K562 (cell line): Measurements from ENCODE around the gene ANKS1A.

Experiments
- ATF6 ChIP-seq: sonication (generic); formaldehyde crosslinking; IDR thresholded peaks from 2 replicates; pipeline ENCODE4 v1.4.0; 2020; ENCODE audit warnings: mild to moderate bottlenecking, missing genetic modification reagents
- KLF16 ChIP-seq: IDR thresholded peaks from 2 replicates; pipeline ENCODE4 v1.6.1; 2016; ENCODE audit warnings: antibody characterized with exemption
- THRA ChIP-seq: fragments of 450-650 bp; IDR thresholded peaks from 2 replicates; pipeline ENCODE4 v1.6.1; 2017; ENCODE audit warnings: mild to moderate bottlenecking, moderate library complexity

GRCh38 chr6:35021004-35021403, 131.9 kb downstream of the ANKS1A start:
- TF ChIP-seq KLF16 (no peak), THRA (no peak), ATF6 (CRISPR knock-in tag) (no peak)
